HCT116 (cell line): Measurements from ENCODE around the gene ATP6V1B1. TPM values are rescaled to one million over a fixed set of nuclear protein-coding genes. Genes with fewer than 3 reads are reported as not detected.

Source experiments
- ATAC-seq: fragments of 200-7000 bp; cut with Tn5 transposase; 2 replicates; pipeline ENCODE4 v1.9.1; 2020; ENCODE audit warnings: mild to moderate bottlenecking, moderate library complexity
- BruUV-seq: library from RNA; stranded (reverse); fragments of 400-500 nt; replicated peaks from 2 replicates; lab custom pipeline; 2021; lab: Mats Ljungman, UMichigan
- CTCF ChIA-PET: fragments of 300-600 bp; sonication (Branson Sonifier 250); formaldehyde crosslinking; loops from one replicate; lab custom pipeline; 2021; ENCODE audit warnings: antibody characterized with exemption; lab: Charles Lee
- POLR2A ChIA-PET: fragments of 300-600, 350-600 bp; sonication (Branson Sonifier 250); formaldehyde crosslinking; loops from one replicate; lab custom pipeline; 2021; ENCODE audit warnings: antibody characterized with exemption; lab: Charles Lee
- RAD21 ChIA-PET, 2 experiments: fragments of 300-600 bp; sonication (Branson Sonifier 250); formaldehyde crosslinking; loops; one replicate each; lab custom pipeline; 2023; ENCODE audit warnings: low total read pairs in 2 of 2; ENCODE audit not compliant: uncharacterized antibody in 2 of 2, unreplicated experiment in 2 of 2, low non-redundant PET in 1 of 2; lab: Charles Lee
- DNase-seq: peaks from one replicate; pipeline ENCODE4 v3.0.0-alpha.2; 2010; ENCODE audit warnings: low read depth, low spot score
- H2AFZ ChIP-seq: fragments of 200-600 bp; shearing (Covaris generic), sonication (generic); 2 replicates; pipeline ENCODE4 v1.6.1; 2017; ENCODE audit warnings: low read depth, mixed run types, mixed read lengths, antibody characterized with exemption, low read length; ENCODE audit not compliant: poor library complexity, severe bottlenecking
- H3K27ac ChIP-seq: 2 replicates; pipeline ENCODE4 v1.5.1; 2012; ENCODE audit warnings: low read depth, low read length
- H3K27me3 ChIP-seq: fragments of 200-600 bp; sonication (generic); 2 replicates; pipeline ENCODE4 v1.6.1; 2016; ENCODE audit warnings: mixed run types, low read length, mixed read lengths; ENCODE audit not compliant: insufficient read depth
- H3K36me3 ChIP-seq, 2 experiments: fragments of 200-500 bp in 1 of 2; fragments of 200-600 bp in 1 of 2; sonication (Bioruptor generic) in 1 of 2; sonication (generic) in 1 of 2; 2 replicates each; pipeline versions ENCODE4 v1.5.1 to v1.6.1; 2014 to 2016; ENCODE audit warnings: low read length in 2 of 2, inconsistent platforms in 1 of 2, mixed read lengths in 1 of 2, mixed run types in 1 of 2; ENCODE audit not compliant: insufficient read depth in 2 of 2, control insufficient read depth in 1 of 2
- H3K4me1 ChIP-seq, 2 experiments: fragments of 200-600 bp in 1 of 2; sonication (generic) in 1 of 2; 2 replicates each; pipeline versions ENCODE4 v1.5.1 to v1.6.1; 2012 to 2017; ENCODE audit warnings: low read length in 2 of 2, inconsistent platforms in 1 of 2, mild to moderate bottlenecking in 1 of 2, mixed read lengths in 1 of 2, mixed run types in 1 of 2, moderate library complexity in 1 of 2; ENCODE audit not compliant: insufficient read depth in 2 of 2, control insufficient read depth in 1 of 2
- H3K4me2 ChIP-seq: fragments of 200-600 bp; sonication (generic); 2 replicates; pipeline ENCODE4 v1.6.1; 2017; ENCODE audit warnings: mixed run types, low read length, mixed read lengths
- H3K4me3 ChIP-seq, 2 experiments: fragments of 200-600 bp in 1 of 2; sonication (generic) in 1 of 2; replicated peaks in 1 of 2; 2 replicates each; pipeline ENCODE4 v1.5.1; 2011 to 2016; ENCODE audit warnings: low read length in 2 of 2, control low read depth in 1 of 2, low read depth in 1 of 2, mild to moderate bottlenecking in 1 of 2, mixed read lengths in 1 of 2, mixed run types in 1 of 2
- H3K79me2 ChIP-seq: fragments of 200-600 bp; sonication (generic); 2 replicates; pipeline ENCODE4 v1.6.1; 2017; ENCODE audit warnings: mild to moderate bottlenecking, mixed run types, low read length, moderate library complexity, mixed read lengths; ENCODE audit not compliant: insufficient read depth
- H3K9ac ChIP-seq: fragments of 200-600 bp; sonication (generic); 2 replicates; pipeline ENCODE4 v1.6.1; 2016; ENCODE audit warnings: low read length, mixed read lengths
- H3K9me2 ChIP-seq: fragments of 200-600 bp; sonication (generic), shearing (Covaris generic); 2 replicates; pipeline ENCODE4 v1.6.1; 2017; ENCODE audit warnings: mixed run types, mild to moderate bottlenecking, moderate library complexity; ENCODE audit not compliant: insufficient read depth
- H3K9me3 ChIP-seq, 2 experiments: fragments of 200-500 bp in 1 of 2; fragments of 200-600 bp in 1 of 2; sonication (Bioruptor generic) in 1 of 2; sonication (generic) in 1 of 2; 2 replicates each; pipeline ENCODE4 v1.6.1; 2014 to 2017; ENCODE audit warnings: low read length in 2 of 2, mixed read lengths in 2 of 2, inconsistent platforms in 1 of 2, low read depth in 1 of 2, mild to moderate bottlenecking in 1 of 2, mixed run types in 1 of 2, moderate library complexity in 1 of 2; ENCODE audit not compliant: control insufficient read depth in 1 of 2, insufficient read depth in 1 of 2
- H4K20me1 ChIP-seq: fragments of 200-600 bp; sonication (generic), shearing (Covaris generic); 2 replicates; pipeline ENCODE4 v1.6.1; 2017; ENCODE audit warnings: mixed run types, mild to moderate bottlenecking, moderate library complexity; ENCODE audit not compliant: insufficient read depth
- CTCF ChIP-seq, 3 experiments: fragments of 200-600 bp in 1 of 3; sonication (generic) in 1 of 3; IDR thresholded peaks in 2 of 3; conservative IDR thresholded peaks in 1 of 3; 2 replicates each; pipeline ENCODE4 v1.5.1; 2012 to 2017; ENCODE audit warnings: low read depth in 2 of 3, low read length in 2 of 3, antibody characterized with exemption in 1 of 3, borderline replicate concordance in 1 of 3, control low read depth in 1 of 3, mild to moderate bottlenecking in 1 of 3, mixed read lengths in 1 of 3, mixed run types in 1 of 3, moderate library complexity in 1 of 3; ENCODE audit not compliant: insufficient read depth in 1 of 3
- EZH2 ChIP-seq: fragments of 200-600 bp; sonication (generic); IDR thresholded peaks from 2 replicates; pipeline ENCODE4 v1.6.1; 2017; ENCODE audit warnings: antibody characterized with exemption, mixed run types
- FOSL1 ChIP-seq: IDR thresholded peaks from 2 replicates; pipeline ENCODE4 v1.6.1; 2012; ENCODE audit warnings: low read depth
- POLR2A ChIP-seq: IDR thresholded peaks from 2 replicates; pipeline ENCODE4 v1.7.0; 2011; ENCODE audit warnings: borderline replicate concordance; ENCODE audit not compliant: insufficient read depth, insufficient read length; ENCODE audit errors: extremely low read depth
- POLR2AphosphoS5 ChIP-seq: IDR thresholded peaks from 2 replicates; pipeline ENCODE4 v1.6.1; 2011; ENCODE audit warnings: mild to moderate bottlenecking, low read depth, low read length, moderate library complexity
- SIN3A ChIP-seq: IDR thresholded peaks from 2 replicates; pipeline ENCODE4 v1.6.1; 2012; ENCODE audit warnings: low read depth
- SP1 ChIP-seq: IDR thresholded peaks from 2 replicates; pipeline ENCODE4 v1.6.1; 2012; ENCODE audit warnings: low read depth
- TCF7L2 ChIP-seq: IDR thresholded peaks from 2 replicates; pipeline ENCODE4 v1.7.0; 2011; ENCODE audit warnings: borderline replicate concordance, inconsistent platforms; ENCODE audit not compliant: insufficient read depth, insufficient read length; ENCODE audit errors: extremely low read depth
- intact Hi-C: fragments of 100-400 bp; cut with micrococcal nuclease; formaldehyde crosslinking; loops from 2 replicates; pipeline ENCODE4 v1.10.0; 2022
- total RNA-seq: library from RNA; stranded (reverse); gene quantifications from one replicate; pipeline ENCODE4 v1.2.1, GENCODE V29; 2021; ENCODE audit not compliant: unreplicated experiment

The ATP6V1B1 gene
- total RNA-seq, 1 experiment from 2014 or later, result 0.74 TPM

- CTCF ChIA-PET, result interaction anchor here (0.6 to 1.1 kb wide), 2 partner anchors 38 to 122 kb away, joined by 3 read pairs; no protein-coding TSS in a partner anchor
- intact Hi-C loops, result no loop called here
- no TSS peak for BruUV-seq
Observed at GRCh38 chr2:70985283-70985688, 49.6 kb downstream of the ATP6V1B1 start.

More at GRCh38 chr2:70985283-70985688, 49.6 kb downstream of the ATP6V1B1 start:
- H3K4me1 ChIP-seq, result peaks cover 2 to 9% of the 10 kb centered on the region in 2 experiments; a peak in 2 of 4 replicates
- H3K9me2 ChIP-seq, result no peaks in the 10 kb centered on the region
- H3K79me2 ChIP-seq, result no peaks in the 10 kb centered on the region
- H4K20me1 ChIP-seq, result no peaks in the 10 kb centered on the region
- TF ChIP-seq CTCF (IDR thresholded peaks at IDR 0.05 in 2 of 3, conservative IDR thresholded peaks at IDR 0.05 in 1 of 3; ENCODE audit: borderline replicate concordance in 1 of 3, insufficient read depth in 1 of 3, low read depth in 2 of 3, low read length in 2 of 3) (no peak), SIN3A (no peak), POLR2AphosphoS5 (no peak), FOSL1 (no peak), EZH2 (no peak), POLR2A (no peak), TCF7L2 (no peak), SP1 (no peak)
- POLR2A ChIA-PET, result interaction anchor here (1.0 kb wide), 1 partner anchor 21 kb away, joined by 4 read pairs; no protein-coding TSS in a partner anchor
- H3K4me2 ChIP-seq, result no peak overlapping the region
- RAD21 ChIA-PET, result no interaction called here
- no peaks in the 10 kb centered on the region for H3K9me3 ChIP-seq
- no peak overlapping the region for H2AFZ ChIP-seq
- no peak overlapping the region for H3K4me3 ChIP-seq
- ATAC-seq (no peak), DNase-seq (no peak)
- peaks cover 19 to 23% of the 10 kb centered on the region in 2 experiments; a peak in 3 of 4 replicates for H3K36me3 ChIP-seq
- no peak overlapping the region for H3K9ac ChIP-seq
- no peak overlapping the region for H3K27ac ChIP-seq
- no peaks in the 10 kb centered on the region for H3K27me3 ChIP-seq
